ENCODE results near the gene DNAJC5. TPM values are rescaled to one million over a fixed set of nuclear protein-coding genes. Genes with fewer than 3 reads are reported as not detected.
A peak's percentile ranks its signal among the peaks of the same experiment; 100 is the strongest.

Gene DNAJC5
- total and polyA plus RNA-seq, 7 donors, result 13.1 to 33.6 (median 20.9) TPM

GRCh38 chr20:63979557-63980316, 84.8 kb downstream of the DNAJC5 start, which contains the start of gene SAMD10:
SAMD10 (minus strand) TSS chr20:63979642; CDS start chr20:63979467, 175 bp downstream.
- 5 to 10% (median 8%) methylated on average over 40 to 52 of the region's 52 CpGs for WGBS, 3 donors
- H3K9me3 ChIP-seq, result no peaks in the 10 kb centered on the region
- peak within 1 kb of the TSS; percentile 99 for H3K4me3 ChIP-seq
- H3K27me3 ChIP-seq (ENCODE audit: insufficient read depth in 3 of 3, low read length in 2 of 3), result peaks cover 0 to 3% (median 0%) of the 10 kb centered on the region in 3 donors
- intact Hi-C loops (cut with DNase I), result loop anchor here in 1 of 2 donors (2.0 kb wide), 1 partner anchor 79 kb away; no protein-coding TSS in a partner anchor
- DNase-seq (peak in 1 of 2 donors; percentile 69), ATAC-seq (peak in 2 of 4 donors; percentile 2 to 15)
- no peak for TF ChIP-seq CTCF (IDR thresholded peaks at IDR 0.05)
- H3K27ac ChIP-seq, result peak within 1 kb of the TSS; percentile 89
- peaks cover 18% of the 10 kb centered on the region for H3K4me1 ChIP-seq
- peaks cover 2 to 20% of the 10 kb centered on the region in 2 donors for H3K36me3 ChIP-seq (ENCODE audit: insufficient read depth in 1 of 2, low read depth in 1 of 2)

- ATAC-seq, result peak; percentile 33 to 57 (median 37)
- Histone ChIP-seq H3K9me3 (no peaks in the 10 kb centered on the region), H3K27ac (peak overlapping the region; percentile 89), H3K4me1 (peaks cover 18% of the 10 kb centered on the region), H3K4me3 (peak overlapping the region; percentile 99), H3K27me3 (ENCODE audit: insufficient read depth in 3 of 3, low read length in 2 of 3) (peaks cover 0 to 3% (median 0%) of the 10 kb centered on the region in 3 donors), H3K36me3 (ENCODE audit: insufficient read depth in 1 of 2, low read depth in 1 of 2) (peaks cover 2 to 26% of the 10 kb centered on the region in 2 donors)
- 75 to 78% (median 78%) methylated on average over 15 of the region's 15 CpGs for WGBS, 3 donors
- DNase-seq, result no peak
- intact Hi-C loops (cut with DNase I), result loop anchor here in 1 of 2 donors (2.0 kb wide), 1 partner anchor 78 kb away; no protein-coding TSS in a partner anchor
- no peak for TF ChIP-seq CTCF (IDR thresholded peaks at IDR 0.05)
Observed at GRCh38 chr20:63980317-63980805, 85.4 kb downstream of the DNAJC5 start.

- H3K27ac ChIP-seq, result peak within 1 kb of the TSS; percentile 89
- H3K4me3 ChIP-seq, result peak within 1 kb of the TSS; percentile 99
- peak; percentile 82 for TF ChIP-seq CTCF (IDR thresholded peaks at IDR 0.05)
- no peaks in the 10 kb centered on the region for H3K9me3 ChIP-seq
- DNase-seq (peak; percentile 96 to 98), ATAC-seq (peak; percentile 91 to 96 (median 92))
- peaks cover 0 to 3% (median 0%) of the 10 kb centered on the region in 3 donors for H3K27me3 ChIP-seq (ENCODE audit: insufficient read depth in 3 of 3, low read length in 2 of 3)
- intact Hi-C loops (cut with DNase I), result loop anchor here in 1 of 2 donors (2.0 kb wide), 1 partner anchor 78 kb away; no protein-coding TSS in a partner anchor
- H3K36me3 ChIP-seq (ENCODE audit: insufficient read depth in 1 of 2, low read depth in 1 of 2), result peaks cover 2 to 33% of the 10 kb centered on the region in 2 donors
- H3K4me1 ChIP-seq, result peaks cover 18% of the 10 kb centered on the region
- WGBS, 3 donors, result 1% methylated on average over 69 to 75 of the region's 75 CpGs
Observed at GRCh38 chr20:63980806-63981728, 86.1 kb downstream of the DNAJC5 start, which contains the start of gene PRPF6. PRPF6 (plus strand) TSS chr20:63981132; CDS start chr20:63981246, 114 bp downstream.

GRCh38 chr20:63982937-63983336, 88.0 kb downstream of the DNAJC5 start:
- ATAC-seq, result no peak
- Histone ChIP-seq H3K36me3 (ENCODE audit: insufficient read depth in 1 of 2, low read depth in 1 of 2) (peaks cover 2 to 52% of the 10 kb centered on the region in 2 donors), H3K27me3 (ENCODE audit: insufficient read depth in 3 of 3, low read length in 2 of 3) (peaks cover 0 to 3% (median 0%) of the 10 kb centered on the region in 3 donors), H3K9me3 (no peaks in the 10 kb centered on the region), H3K27ac (no peak overlapping the region), H3K4me3 (no peak overlapping the region), H3K4me1 (peaks cover 18% of the 10 kb centered on the region)
- TF ChIP-seq CTCF (IDR thresholded peaks at IDR 0.05), result no peak
- intact Hi-C loops (cut with DNase I), result no loop called here
- DNase-seq, result no peak
- 83 to 88% (median 85%) methylated on average over 14 of the region's 14 CpGs for WGBS, 3 donors

Measured in psoas muscle (tissue), 8 donors.